Endodermal cell (in vitro differentiated cells): ENCODE results near the gene CERS2. TPM values are rescaled to one million over a fixed set of nuclear protein-coding genes. Genes with fewer than 3 reads are reported as not detected.

Experiments used
- DNase-seq: peaks from one replicate; pipeline ENCODE4 v3.0.0-alpha.2; 2017
- H3K27ac ChIP-seq: 2 replicates; pipeline ENCODE4 v1.5.1; 2013; ENCODE audit warnings: mild to moderate bottlenecking, low read depth, low read length, moderate library complexity
- H3K27me3 ChIP-seq: 2 replicates; pipeline ENCODE4 v1.6.1; 2013; ENCODE audit warnings: mild to moderate bottlenecking, low read length, moderate library complexity; ENCODE audit not compliant: insufficient read depth, control insufficient read depth, poor library complexity, severe bottlenecking
- H3K36me3 ChIP-seq: 2 replicates; pipeline ENCODE4 v1.7.0; 2013; ENCODE audit warnings: mild to moderate bottlenecking, low read length, moderate library complexity; ENCODE audit not compliant: control insufficient read depth, insufficient read depth
- H3K4me1 ChIP-seq: one replicate; pipeline ENCODE4 v1.7.0; 2013; ENCODE audit warnings: low read length; ENCODE audit not compliant: control insufficient read depth, insufficient read depth
- H3K4me3 ChIP-seq: 2 replicates; pipeline ENCODE4 v1.5.1; 2013; ENCODE audit warnings: mild to moderate bottlenecking, low read length, moderate library complexity
- H3K9ac ChIP-seq: 2 replicates; pipeline ENCODE4 v1.6.1; 2013; ENCODE audit warnings: mild to moderate bottlenecking, low read length, moderate library complexity; ENCODE audit not compliant: poor library complexity, severe bottlenecking; ENCODE audit errors: extremely low read depth
- H3K9me3 ChIP-seq: 2 replicates; pipeline ENCODE4 v1.6.1; 2013; ENCODE audit warnings: mild to moderate bottlenecking, low read length, moderate library complexity; ENCODE audit not compliant: control insufficient read depth
- H3K27ac Mint-ChIP-seq: 2 replicates; pipeline ENCODE4 v1.8.0; 2020; ENCODE audit warnings: mixed read lengths
- H3K27me3 Mint-ChIP-seq: 2 replicates; pipeline ENCODE4 v1.8.0; 2021; ENCODE audit warnings: mild to moderate bottlenecking, mixed read lengths; ENCODE audit not compliant: insufficient read depth
- H3K36me3 Mint-ChIP-seq: 2 replicates; pipeline ENCODE4 v1.8.0; 2020; ENCODE audit warnings: low read depth, mixed read lengths
- H3K4me1 Mint-ChIP-seq: 2 replicates; pipeline ENCODE4 v1.8.0; 2020; ENCODE audit warnings: mixed read lengths
- H3K4me3 Mint-ChIP-seq: 2 replicates; pipeline ENCODE4 v1.8.0; 2020; ENCODE audit warnings: mild to moderate bottlenecking, moderate library complexity, mixed read lengths
- H3K9me3 Mint-ChIP-seq: 2 replicates; pipeline ENCODE4 v1.8.0; 2020; ENCODE audit warnings: mild to moderate bottlenecking, mixed read lengths
- WGBS, 2 experiments: methylation state at CpG; one replicate each; pipeline versions ENCODE4 v1.1.5 to v1.1.7; 2013; ENCODE audit warnings: missing lambda C conversion rate in 2 of 2, mixed read lengths in 1 of 2; ENCODE audit not compliant: insufficient coverage in 1 of 2, insufficient read length in 1 of 2; 5-methylcytosine and 5-hydroxymethylcytosine counted together
- total RNA-seq, 2 donors: library from RNA; stranded (reverse); fragmentation: NEBNext Ultra II Directional in 1 of 2; extraction: Animal tissue kit (Norgen Biotek cat#: 25700) in 1 of 2; gene quantifications; 2 replicates in 1 of 2; 3 replicates in 1 of 2; pipeline ENCODE4 v1.2.1, GENCODE V29; 2021
- TF ChIP-seq, protein P1 (sequence below): fragments of 200-600 bp; sonication (generic); conservative IDR thresholded peaks from 2 replicates; pipeline ENCODE4 v1.5.0; 2021; ENCODE audit warnings: antibody characterized with exemption, mild to moderate bottlenecking

CERS2 gene
- total RNA-seq, 2 donors from 2014 or later, result 143 to 183 TPM

DNA sequence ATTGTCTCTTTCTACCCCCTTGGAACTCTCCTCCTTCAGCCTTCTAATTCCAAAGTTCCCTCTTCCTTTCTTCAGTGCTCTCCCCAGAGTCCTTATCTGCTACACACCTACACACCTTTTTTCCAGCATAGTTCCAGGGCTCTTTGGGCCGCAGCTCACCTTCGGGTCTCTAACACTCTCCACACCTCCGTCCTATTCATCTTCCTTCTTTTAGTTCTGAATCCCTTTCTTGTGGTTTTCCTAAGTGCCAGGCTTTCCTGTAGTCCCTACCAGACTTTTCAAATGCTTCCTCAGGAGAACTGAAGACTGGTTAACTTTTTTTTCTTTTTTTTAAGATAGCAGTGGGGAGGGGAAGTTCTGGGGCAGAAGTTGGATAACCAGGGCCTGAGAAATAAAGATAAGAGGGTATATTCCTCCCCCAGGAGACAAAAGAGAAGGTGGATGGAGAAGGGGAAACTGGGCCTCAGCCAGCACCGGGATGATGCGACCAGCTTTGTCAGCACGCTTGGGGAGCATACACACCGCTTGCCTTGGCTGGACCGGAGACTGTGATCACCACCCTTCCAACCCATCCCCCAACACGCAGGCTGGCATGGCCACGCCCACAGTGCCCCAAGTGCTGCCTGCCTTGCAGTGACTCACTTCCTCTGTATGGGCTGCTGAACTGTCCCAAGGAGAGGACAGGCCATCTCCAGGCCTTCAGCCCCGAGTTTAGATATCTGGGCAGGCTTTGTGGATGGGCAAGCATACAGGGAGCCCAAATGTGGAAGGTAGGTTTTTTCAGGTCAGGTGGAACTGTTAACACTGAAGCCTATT lies 2.5 kb upstream of the CERS2 start:
- peaks cover 20% of the 10 kb centered on the region for H3K4me1 ChIP-seq
- no peak overlapping the region for H3K9ac ChIP-seq
- Mint-ChIP-seq H3K27me3 (no peaks in the 10 kb centered on the region), H3K36me3 (no peaks in the 10 kb centered on the region), H3K4me3 (peak overlapping the region; percentile 75), H3K9me3 (no peaks in the 10 kb centered on the region), H3K27ac (peak overlapping the region; percentile 44), H3K4me1 (peaks cover 47% of the 10 kb centered on the region)
- WGBS, 2 experiments, result 58 to 81% methylated on average over 7 to 11 of the region's 11 CpGs
- H3K36me3 ChIP-seq, result no peaks in the 10 kb centered on the region
- DNase-seq, result peak; percentile 82
- H3K9me3 ChIP-seq, result no peaks in the 10 kb centered on the region
- no peaks in the 10 kb centered on the region for H3K27me3 ChIP-seq
- H3K27ac ChIP-seq, result no peak overlapping the region
- TF ChIP-seq, protein P1, sequence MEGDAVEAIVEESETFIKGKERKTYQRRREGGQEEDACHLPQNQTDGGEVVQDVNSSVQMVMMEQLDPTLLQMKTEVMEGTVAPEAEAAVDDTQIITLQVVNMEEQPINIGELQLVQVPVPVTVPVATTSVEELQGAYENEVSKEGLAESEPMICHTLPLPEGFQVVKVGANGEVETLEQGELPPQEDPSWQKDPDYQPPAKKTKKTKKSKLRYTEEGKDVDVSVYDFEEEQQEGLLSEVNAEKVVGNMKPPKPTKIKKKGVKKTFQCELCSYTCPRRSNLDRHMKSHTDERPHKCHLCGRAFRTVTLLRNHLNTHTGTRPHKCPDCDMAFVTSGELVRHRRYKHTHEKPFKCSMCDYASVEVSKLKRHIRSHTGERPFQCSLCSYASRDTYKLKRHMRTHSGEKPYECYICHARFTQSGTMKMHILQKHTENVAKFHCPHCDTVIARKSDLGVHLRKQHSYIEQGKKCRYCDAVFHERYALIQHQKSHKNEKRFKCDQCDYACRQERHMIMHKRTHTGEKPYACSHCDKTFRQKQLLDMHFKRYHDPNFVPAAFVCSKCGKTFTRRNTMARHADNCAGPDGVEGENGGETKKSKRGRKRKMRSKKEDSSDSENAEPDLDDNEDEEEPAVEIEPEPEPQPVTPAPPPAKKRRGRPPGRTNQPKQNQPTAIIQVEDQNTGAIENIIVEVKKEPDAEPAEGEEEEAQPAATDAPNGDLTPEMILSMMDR, result no peak
- H3K4me3 ChIP-seq, result no peak overlapping the region

DNA sequence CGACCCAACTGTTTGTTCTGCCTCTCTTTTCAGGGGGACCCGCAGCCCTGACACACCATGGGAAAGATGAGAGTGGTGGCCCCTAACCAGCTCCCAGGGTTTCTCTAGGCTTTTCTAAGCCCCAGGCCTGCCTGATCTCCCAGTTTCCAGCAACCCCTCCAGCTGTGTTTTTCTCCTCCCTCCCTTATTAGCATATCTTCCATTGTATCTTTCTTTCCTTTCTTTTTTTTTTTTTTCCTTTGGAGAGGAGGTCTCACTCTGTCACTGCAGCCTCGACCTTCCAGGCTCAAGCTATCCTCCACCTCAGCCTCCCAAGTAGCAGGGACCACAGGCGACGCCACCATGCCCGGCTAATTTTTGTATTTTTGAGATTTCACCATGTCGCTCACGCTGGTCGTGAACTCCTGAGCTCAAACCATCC lies 1.8 kb upstream of the CERS2 start:
- Mint-ChIP-seq H3K27ac (no peak overlapping the region), H3K9me3 (no peaks in the 10 kb centered on the region), H3K27me3 (no peaks in the 10 kb centered on the region), H3K4me1 (peaks cover 47% of the 10 kb centered on the region), H3K36me3 (no peaks in the 10 kb centered on the region), H3K4me3 (peak overlapping the region; percentile 75)
- no peaks in the 10 kb centered on the region for H3K36me3 ChIP-seq
- no peak overlapping the region for H3K9ac ChIP-seq
- H3K27me3 ChIP-seq, result no peaks in the 10 kb centered on the region
- WGBS, 2 experiments, result 79 to 80% methylated on average over 9 of the region's 9 CpGs
- no peak for DNase-seq
- TF ChIP-seq, protein P1, result no peak
- peaks cover 20% of the 10 kb centered on the region for H3K4me1 ChIP-seq
- H3K4me3 ChIP-seq, result no peak overlapping the region
- H3K9me3 ChIP-seq, result no peaks in the 10 kb centered on the region
- no peak overlapping the region for H3K27ac ChIP-seq

DNA sequence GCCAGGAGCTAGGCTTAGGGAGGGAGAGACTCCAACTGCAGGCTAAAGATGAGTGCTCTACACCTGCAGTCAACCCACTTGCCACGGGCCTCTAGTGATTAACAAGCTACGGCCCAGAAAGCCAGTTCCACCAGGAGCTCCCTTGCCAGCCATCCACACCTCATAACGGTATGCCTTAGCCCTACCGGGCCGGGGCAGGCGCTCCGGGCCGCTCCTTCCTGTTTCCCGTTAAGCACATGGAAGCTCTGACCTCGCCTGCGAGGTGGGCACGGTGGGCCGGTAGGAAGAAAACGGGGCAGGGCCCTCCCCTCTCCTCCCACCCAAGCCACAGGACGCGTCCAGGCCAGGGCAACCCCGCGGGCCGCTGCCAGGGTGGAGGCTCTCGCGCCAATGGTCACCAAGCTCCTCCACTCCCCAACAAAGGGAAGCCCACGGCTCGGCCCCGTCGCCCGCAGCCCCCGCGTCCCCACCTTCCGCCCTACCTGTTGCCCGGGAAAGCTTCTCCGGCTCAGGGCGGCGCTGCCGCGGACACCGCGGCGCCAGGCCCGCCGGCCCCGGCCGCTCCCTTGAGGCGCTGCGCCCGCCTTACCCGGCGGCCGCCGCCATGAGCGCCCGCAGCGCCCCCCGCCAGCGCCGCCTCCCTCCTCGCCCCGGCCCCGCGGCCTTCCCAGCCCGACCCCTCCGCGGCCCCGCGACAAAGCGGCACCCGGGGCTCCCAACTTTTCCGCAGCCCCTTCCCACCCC lies 627 bp downstream of the CERS2 start:
- H3K27me3 Mint-ChIP-seq, result no peaks in the 10 kb centered on the region
- Histone ChIP-seq H3K36me3 (peaks cover 2% of the 10 kb centered on the region), H3K27me3 (no peaks in the 10 kb centered on the region), H3K9ac (peak overlapping the region; percentile 77), H3K27ac (peak overlapping the region; percentile 57), H3K4me3 (peak overlapping the region; percentile 81), H3K9me3 (no peaks in the 10 kb centered on the region), H3K4me1 (peaks cover 14% of the 10 kb centered on the region)
- H3K36me3 Mint-ChIP-seq, result peaks cover 3% of the 10 kb centered on the region
- peak overlapping the region; percentile 75 for H3K4me3 Mint-ChIP-seq
- 0% methylated on average over 23 to 67 of the region's 67 CpGs for WGBS, 2 experiments
- peak; percentile 76 for DNase-seq
- H3K4me1 Mint-ChIP-seq, result peaks cover 51% of the 10 kb centered on the region
- H3K27ac Mint-ChIP-seq, result peak overlapping the region; percentile 89
- TF ChIP-seq, protein P1, result no peak
- no peaks in the 10 kb centered on the region for H3K9me3 Mint-ChIP-seq
